HS-27A (cell line): ENCODE data around the gene HDAC5.
"Not testable (repeated sequence)": the region's sequence is repeated elsewhere in the genome, so short reads cannot be mapped to it uniquely, and the experiment has no call there.

ENCODE experiments used
- DNase-seq: peaks from one replicate; pipeline ENCODE4 v3.0.0-alpha.2; 2012; ENCODE audit warnings: low read depth, missing footprints

Gene HDAC5

DNA sequence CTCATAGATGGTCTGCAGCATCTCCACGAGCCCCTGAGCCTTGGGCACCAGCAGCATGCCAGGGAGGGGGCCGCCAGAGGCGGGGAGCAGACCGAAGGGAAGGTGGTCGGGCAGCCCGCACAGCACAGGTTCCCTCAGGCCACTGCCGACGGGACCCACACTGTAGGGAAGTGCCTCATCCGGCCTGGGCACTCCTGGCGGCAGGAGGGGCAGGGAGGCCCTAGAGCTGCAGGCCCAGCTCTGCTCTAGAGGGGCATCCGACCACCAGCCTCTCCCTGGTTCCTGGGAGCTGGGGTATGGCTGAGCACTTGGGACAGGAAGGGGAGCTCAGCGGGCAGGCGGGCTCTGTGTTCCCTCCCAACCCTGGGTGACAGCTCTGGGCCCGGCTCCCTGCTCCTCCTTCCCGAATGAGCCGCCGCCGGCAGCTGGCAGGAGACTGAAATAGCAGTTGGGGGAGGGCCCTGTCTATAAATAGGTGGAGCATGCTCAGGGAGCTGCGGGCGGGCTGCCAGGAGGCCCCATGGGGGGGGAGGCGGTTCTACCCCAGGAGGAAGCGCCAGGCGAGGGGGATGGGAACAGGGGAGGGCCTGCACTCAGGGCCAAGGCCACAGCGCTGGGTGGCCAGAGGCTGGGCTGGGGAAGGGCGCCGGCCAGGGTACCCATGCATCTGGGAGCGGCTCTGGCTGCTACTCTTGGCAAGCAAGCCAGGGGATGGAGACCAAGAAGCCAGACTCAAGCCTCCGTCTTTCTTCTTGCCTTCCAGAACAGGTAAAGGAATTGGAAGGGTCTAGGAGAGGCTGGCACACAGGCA, 12.4 kb downstream of the HDAC5 start:
- no peak for DNase-seq

GRCh38 chr17:44110011-44110686, 13.3 kb downstream of the HDAC5 start:
- DNase-seq = no peak

- DNase-seq = no peak
Measured at GRCh38 chr17:44109312-44109630, 14.2 kb downstream of the HDAC5 start.

DNA sequence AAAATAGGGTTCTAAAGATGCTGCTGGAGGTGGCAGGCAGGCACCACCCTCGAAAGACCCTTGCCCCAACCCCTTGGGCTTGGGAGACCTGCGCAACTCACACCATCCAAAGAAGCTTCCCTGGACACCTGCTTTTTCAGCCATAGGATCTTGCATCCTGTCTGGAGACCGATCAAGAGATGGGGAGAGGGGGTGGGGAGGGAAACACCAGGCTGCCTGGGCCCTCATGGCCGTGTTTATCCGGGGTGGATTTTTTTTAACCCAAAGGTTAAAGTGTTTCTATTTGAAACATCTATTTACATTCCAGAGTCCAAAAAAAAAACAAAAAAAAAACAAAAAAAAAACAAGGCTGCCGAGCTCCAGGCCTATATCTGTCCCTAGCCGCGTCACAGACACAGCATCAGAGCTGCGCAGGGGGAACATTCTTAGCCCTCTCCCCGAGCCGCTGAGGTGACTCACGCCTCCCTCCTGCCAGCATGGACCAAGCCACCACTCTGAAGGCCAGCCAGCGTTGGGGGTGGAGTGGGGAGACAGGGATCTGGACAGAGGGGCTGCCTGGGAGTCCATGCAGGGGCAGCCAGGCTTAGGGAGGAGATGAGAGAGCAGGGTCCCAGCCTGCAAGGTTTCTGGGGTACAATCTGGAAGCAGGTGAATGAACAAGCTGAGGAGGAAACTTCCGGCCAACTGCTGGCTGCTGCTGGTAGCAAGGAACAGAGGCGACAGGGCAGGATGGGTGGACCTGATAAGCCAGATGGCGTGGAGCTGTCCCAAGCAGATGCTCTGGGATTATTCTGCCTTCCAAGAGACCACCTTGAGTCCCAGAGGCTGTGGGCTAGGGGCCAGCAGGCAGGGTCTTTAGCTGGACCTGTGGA, 14.8 kb downstream of the HDAC5 start:
- DNase-seq = peak; percentile 76

DNA sequence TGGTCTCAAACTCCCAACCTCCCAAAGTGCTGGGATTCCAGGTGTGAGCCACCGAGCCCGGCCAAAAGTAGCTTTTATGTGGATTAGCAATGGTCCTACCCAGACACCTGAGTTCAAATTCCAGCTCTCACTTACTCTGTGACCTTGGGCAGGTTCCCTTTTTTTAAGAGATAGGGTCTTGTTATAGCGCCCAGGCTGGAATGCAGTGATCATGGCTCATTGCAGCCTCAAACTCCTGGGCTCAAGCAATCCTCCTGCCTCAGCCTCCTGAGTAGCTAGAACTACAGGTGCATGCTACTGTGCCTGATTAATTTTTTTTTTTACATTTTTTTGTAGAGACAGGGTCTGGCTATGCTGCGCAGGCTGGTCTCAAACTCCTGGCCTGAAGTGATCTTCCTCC, 16.6 kb downstream of the HDAC5 start:
- no peak for DNase-seq

- no peak for DNase-seq
Measured at GRCh38 chr17:44105941-44106340, 17.5 kb downstream of the HDAC5 start.

- DNase-seq = no peak
Measured at GRCh38 chr17:44105483-44105882, 18.0 kb downstream of the HDAC5 start.

- DNase-seq = no peak
Measured at GRCh38 chr17:44102849-44103622, 20.4 kb downstream of the HDAC5 start.

GRCh38 chr17:44101858-44102257, 21.6 kb downstream of the HDAC5 start:
- DNase-seq = not testable (repeated sequence)

DNA sequence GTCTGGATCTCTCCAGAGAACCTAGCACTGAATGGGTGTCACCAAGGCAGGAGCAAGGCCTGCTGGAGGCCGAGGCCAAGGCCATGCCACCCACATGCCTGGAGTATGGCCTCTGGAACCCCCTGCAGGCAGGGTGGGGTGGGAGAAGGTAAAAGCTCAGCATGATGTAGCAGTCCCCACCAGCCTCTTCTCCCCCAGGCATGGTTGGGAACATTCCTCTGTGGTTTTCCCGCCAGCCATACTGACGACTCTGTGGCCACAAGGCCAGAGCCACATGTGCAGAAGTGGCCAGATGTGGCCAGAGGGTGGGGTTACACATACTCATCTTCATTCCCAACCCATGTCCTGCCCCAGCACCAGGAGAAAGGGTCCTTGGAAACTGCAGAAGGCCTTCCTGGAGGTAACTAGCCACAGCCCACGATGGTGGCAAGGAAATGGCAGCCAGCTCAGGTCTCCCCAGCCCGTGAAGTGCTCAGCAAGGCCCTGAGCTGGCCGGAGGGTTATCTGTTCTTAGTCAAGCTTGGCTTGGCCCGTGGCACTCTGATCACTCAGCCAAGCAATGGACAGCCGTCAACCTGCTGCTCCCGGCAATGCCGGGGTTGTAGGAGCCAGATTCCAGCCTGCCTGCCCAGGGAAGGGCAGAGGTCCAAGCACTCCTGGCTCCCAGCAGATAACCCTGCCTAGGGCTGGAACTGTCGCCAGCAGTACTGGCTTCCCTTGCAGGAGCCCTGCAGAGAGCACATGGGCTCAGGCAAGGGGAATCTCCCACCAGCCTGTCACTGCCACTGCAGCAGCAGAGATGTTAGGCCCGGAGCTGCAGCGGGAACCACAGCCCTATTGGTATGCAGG, 26.1 kb downstream of the HDAC5 start:
- no peak for DNase-seq

DNA sequence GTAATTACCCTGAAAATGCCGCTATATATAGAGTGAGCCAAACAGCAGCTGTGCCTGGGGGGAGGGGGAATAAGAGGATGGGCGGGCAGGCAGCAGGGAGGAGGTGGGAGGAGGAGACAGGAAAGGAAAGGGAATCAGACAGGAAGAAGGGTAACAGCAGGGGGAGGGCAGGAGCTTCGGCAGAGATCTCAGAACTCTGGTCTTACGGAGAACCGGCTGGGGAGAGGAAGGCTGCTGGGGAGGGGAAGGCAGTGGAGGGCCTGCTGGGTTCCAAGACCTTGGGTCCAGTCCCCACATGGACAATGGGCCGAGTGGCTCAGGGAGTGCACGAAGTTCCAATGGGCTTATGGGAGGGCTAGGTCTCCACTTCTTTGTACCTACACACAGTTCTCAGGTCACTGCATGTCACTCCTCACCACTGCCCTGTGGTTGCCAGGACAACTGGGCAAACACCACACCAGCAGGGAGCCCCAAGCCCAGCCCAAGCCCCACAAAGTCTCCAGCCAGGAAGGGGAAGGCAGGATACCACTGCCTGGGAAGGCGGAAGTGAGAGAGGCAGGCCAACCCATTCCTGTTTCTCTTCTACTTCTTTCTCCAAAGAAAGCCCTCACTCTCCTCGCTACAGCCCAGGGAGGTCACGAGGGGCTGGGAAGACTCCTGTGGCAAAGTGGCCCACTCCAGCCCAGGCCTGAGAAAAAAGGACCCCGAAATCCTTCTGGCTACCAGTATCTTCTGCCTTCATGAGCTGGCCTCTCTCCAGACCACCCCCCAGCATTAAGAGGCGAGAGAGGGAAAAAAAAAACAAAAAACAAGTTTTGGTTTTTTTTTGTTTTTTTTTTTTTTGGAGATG, 27.6 kb downstream of the HDAC5 start:
- DNase-seq = no peak

GRCh38 chr17:44095388-44095646, 28.1 kb downstream of the HDAC5 start:
- DNase-seq = no peak

DNA sequence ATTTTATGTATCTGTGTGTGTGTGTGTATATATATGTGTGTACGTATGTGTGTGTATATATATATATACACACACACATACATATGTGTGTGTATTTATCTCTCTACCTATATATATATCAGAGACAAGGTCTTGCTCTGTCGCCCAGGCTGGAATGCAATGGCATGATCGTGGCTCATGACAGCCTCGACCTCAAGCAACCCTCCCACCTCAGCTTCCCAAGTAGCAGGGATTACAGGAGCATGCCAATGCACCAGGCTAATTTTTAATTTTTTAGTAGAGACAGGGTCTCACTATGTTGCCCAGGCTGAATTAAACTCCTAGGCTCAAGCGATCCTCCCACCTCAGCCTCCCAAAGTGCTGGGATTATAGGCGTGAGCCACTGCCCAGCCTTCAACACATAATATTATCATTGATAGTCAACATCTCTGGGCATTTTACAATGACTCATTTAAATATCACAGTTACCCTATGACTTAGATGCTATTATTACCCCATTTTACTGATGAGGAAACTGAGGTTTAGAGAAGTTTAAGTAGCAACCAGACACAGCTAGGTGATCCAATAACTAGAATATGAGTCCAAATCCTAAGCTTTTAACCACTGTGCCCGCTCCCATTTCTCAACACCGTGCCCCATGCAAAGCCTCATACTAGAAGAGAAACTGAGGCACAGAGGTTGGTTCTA, 28.6 kb downstream of the HDAC5 start:
- no peak for DNase-seq

DNA sequence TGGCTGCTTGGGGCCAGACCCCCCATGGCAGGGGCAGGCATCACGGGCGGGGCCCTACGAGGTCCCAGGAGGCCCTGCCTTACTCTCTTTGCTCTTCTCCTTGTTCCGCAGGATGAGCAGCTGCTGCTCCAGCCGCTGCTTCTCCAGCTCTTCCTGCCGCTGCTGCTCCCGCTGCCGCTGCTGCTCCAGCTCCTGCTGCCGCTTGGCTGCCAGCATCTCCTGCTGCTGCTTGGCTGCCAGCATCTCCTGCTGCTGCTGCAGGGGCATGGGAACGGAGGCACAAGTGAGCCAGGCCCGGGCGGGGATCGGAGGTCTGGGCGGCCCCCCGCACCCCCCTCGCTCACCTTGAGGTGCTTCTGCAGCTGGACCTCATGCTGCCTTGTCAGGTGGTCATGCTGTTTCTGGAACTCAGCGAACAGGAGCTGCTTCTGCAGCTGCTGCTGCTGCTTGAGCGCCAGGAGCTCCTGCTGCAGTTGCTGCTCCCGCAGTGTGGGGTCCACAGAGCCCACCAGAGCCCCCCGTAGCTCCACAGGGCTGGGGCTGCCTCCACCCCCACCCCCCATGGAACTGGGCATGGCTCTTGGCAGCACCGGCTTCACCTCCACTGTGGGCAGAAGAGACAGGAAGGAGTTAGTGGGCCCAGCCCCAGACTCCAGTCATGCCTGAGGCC, 30.1 kb downstream of the HDAC5 start:
- no peak for DNase-seq

GRCh38 chr17:44092051-44092450, 31.4 kb downstream of the HDAC5 start:
- DNase-seq = no peak

DNA sequence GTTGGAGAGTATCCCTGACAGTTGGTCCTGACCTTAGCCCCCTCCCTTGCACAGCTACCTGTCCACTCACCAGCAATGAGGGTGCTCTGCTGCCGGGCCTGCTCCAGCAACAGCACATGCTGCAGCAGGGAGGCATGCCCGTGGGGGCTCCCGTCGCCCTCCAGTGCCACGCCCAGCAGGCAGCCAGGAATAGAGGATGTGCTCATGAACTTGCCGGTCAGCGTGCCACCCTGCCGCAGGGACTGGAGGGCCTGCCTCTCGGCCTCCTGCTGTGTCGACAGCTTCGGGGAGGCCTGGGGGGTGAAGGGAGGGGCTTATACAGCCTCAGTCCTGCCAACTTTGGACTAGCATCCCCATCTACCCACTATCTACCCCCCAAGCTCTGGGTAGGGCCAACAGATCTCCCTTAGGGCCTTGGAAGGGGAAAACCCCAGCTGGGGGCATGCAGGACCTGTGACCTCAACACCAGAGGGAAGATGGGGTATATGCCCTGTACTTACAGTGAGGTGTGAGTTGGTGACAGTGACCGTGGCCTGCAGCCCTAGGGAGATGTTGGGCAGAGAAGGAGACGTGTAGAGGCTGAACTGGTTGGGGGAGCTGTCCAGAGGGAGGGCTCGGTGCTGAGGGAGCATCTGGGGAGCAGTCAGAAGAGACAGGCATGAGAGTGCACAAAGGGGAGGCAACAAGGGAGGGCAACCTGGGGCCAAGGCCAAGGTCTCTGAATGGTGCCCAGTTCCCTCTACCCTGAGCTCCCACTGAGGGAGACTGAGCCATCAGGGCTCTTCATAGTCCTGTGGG, 32.0 kb downstream of the HDAC5 start:
- no peak for DNase-seq

DNA sequence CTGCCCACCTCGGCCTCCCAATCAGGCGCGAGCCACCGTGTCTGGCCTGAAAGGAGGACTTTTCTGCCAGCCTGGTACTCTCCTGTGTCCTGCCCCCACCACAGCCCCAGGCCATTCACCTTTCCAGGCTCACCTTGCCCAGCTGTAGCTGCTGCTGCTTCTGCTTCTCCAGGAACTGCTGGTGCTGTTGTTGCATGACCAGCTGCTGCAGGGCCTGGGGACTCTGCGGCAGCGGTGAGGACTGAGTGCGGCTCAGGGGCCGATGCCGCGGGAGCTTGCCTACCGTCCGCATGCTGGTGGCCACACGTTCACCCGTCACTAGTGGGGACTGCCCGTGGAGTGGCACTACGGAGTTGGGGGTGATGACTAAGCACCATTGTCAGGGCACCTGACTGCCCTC, 35.2 kb downstream of the HDAC5 start:
- DNase-seq = no peak

DNA sequence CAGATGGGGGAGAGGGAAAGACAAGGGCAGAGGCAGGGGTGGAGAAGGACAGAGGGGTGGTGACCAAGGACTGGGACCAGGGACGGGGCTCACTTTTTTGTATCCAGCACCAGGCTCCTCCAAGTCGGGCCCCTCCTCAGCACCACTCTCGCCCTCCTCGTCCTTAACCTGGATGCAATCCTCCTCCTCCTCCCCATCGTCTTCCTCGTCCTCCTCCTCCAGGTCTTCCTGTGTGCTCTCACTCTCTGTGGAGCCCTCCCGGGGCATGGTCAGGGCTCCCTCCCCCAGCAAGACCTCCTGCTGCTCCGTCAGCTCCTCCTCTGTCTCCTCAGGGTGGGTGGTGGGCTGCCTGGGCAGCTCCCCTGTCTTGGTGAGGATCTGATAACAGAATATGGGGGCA, 36.1 kb downstream of the HDAC5 start:
- no peak for DNase-seq
